Glomerular endothelial cell (primary cell): Measurements from ENCODE around the gene GSTT4. TPM values are rescaled to one million over a fixed set of nuclear protein-coding genes. Genes with fewer than 3 reads are reported as not detected.
A peak's percentile ranks its signal among the peaks of the same experiment; 100 is the strongest.
"Not testable (repeated sequence)": the region's sequence is repeated elsewhere in the genome, so short reads cannot be mapped to it uniquely, and the experiment has no call there.

ENCODE experiments used
- DNase-seq: peaks from one replicate; pipeline ENCODE4 v3.0.0-alpha.2; 2011; ENCODE audit warnings: low read depth, low spot score; ENCODE audit errors: extremely low read depth
- total RNA-seq: library from RNA; depleted of rRNA; stranded (reverse); fragments of >200 nt; gene quantifications from 2 replicates; pipeline ENCODE4 v1.2.3, GENCODE V29; 2015

The GSTT4 gene
- total RNA-seq, 1 donor from 2014 or later, result not detected

DNA sequence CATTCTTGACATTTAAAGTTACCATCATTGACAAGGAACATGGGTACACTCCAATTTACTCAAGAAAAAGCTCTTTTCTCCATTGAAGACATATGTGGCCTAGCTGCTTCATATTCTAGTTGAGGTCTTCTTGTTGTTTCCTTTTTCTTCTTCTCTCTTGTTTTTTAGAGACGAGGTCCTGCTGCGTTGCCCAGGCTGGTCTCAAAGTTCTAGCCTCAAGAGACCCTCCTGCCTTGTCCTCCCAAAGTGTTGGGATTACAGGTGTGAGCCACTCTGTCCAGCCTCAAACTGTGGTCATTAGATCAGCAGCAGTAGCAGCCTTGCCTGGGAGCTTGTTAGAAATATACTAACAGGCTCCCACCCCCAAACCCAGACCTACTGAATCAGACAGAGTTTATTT, 12.2 kb downstream of the GSTT4 start:
- not testable (repeated sequence) for DNase-seq

DNA sequence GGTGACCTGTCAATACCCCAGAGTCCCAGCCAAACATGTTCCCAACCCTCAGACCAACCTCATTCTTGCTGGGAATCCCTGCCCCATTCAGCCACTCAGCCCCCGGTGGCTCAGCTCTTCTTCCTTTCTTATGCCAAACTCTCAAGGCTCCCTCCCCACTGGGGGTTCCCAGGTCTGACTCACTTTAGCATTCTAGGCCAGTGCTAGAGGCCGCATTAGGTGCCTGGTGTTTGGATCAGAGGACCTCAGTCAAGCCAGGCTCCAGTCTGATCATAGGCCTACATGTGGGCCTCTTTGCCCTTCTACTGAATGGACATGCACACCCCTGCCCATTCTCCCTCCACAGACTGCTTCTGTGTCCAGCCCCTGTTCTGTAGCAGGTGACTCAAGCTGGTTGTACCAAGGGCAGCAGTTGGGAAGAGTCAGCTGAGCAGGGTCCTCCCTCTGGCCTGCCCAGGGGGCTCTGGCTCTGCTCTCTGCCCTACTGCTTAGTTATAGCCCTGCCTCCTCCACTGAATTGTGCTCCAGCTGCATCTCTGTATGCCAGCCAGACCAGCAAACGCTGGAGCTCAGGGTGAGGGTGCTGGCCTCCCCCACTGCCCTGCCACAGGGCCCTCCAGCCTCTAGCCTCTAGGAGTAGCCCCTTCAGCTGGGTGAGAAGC, 15.5 kb downstream of the GSTT4 start:
- not testable (repeated sequence) for DNase-seq

DNA sequence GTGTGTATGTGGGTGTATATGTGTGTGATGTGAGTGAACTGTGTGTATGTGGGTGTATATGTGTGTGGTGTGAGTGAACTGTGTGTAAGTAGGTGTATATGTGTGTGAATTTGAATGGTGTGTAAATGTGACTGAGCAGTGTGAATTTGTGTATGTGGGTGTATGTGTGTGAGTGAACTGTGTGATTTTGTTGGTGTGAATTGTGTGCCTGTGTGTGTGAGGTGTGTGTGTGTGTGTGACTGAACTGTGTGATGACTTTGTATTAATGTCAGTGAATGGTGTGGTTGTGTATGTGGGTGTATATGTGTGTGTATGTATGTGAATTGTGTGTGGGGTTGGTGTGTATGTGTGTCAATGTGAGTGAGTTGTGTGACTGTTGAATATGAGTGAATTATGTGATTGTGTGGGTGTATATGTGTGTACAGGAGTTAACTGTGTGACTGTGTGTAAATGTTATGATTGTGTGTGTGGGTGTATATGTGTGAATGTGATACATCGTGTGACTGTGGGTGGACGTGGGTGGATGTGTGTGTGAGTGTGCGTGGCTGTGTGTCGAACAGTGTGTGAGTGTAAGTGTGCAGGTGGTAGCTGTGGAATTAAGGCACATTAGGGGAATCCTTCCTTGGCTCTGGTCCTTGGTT, 18.6 kb downstream of the GSTT4 start:
- DNase-seq, result not testable (repeated sequence)

DNA sequence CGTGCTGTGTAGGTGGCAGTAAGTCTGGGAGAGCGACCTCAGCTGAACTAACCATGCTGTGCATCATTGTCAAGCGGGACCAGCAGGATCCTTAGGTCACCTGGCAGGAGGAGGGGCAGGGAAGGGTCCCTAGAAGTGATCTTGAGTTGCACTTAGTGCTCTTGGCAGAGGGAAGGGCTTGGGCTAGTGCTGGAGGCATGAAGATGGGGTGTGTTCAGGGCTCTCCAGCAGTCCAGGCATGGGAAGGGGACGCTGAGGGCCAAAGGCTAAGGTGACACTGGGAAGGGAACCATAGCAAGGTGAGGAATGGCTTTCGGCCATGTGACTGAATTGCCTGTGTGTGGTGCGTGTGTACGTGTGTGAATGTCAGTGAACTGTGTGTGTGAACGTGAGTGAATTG, 19.2 kb downstream of the GSTT4 start:
- DNase-seq, result not testable (repeated sequence)

DNA sequence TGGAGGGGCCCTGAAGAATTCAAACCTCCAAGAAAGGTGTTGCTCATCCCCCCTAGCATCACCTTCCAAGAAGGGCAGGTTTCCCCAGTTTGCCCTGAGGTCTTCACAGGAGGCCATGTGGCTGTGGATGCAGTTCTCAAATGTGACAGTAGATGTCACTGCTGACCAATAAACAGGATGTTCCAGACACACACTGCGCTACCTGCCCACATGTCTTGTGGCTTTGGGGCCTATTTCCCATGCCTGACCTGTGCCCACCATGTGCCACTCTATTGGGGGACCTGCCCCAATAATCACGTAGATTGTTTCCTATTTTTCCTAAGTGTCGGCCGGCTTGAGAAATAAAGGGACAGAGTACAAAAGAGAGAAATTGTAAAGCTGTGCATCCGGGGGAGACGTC, 20.8 kb downstream of the GSTT4 start:
- DNase-seq, result peak; percentile 23

DNA sequence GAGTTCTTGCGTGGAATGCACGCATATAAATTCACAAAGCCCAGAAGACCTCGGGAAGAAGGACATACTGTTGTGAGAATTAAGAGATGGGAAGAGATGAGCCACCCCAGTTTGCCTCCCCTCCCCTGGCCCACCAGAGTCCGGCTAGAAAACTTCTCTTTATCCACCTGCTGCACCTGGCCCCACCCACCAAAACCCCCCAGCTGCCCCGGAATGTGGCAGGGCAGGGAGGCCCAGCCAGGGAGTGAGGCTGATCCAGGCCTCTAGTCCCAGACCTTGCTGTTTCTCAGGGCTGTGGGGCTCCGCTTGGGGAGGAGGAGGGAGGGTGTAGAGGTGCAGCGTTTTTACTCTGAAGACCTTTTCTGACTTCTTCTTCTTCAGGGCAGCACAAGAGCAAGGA, 24.7 kb downstream of the GSTT4 start:
- DNase-seq, result not testable (repeated sequence)

DNA sequence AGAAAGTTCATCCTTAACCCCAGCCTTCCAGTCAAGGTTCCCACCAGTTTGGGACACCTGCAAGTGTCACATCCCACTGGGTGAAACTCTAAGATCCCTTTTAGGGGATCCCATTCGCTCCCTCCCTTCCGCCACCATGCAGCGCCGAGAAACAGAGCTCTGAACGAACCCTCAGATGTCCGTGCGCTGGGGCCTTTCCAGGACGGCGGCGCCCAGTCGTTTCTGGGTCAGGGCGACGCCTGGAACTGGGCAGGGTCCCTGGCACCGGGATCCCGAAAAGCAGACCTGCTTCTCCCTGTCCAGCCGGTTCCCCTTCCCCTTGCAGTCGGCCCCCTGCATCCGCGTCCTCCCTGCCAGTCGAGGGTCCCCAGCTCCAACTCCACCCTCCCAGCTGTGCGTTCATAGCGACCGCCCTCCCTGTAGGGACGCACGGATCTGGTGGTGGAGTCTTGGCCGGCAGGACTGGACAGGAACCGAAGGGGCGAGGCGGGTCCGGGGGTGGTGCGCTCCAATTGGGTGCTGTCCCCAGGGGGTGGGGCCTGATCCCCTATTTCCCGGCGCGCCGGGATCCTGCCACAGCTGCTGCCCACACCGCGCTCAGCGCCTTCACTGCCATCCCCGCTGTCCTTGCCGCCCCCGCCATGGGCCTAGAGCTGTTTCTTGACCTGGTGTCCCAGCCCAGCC, 25.6 kb downstream of the GSTT4 start, which contains the start of gene GSTT2:
Gene GSTT2 (plus strand): TSS at position 578 of the 684 bp plus-strand sequence.
- DNase-seq, result not testable (repeated sequence)

DNA sequence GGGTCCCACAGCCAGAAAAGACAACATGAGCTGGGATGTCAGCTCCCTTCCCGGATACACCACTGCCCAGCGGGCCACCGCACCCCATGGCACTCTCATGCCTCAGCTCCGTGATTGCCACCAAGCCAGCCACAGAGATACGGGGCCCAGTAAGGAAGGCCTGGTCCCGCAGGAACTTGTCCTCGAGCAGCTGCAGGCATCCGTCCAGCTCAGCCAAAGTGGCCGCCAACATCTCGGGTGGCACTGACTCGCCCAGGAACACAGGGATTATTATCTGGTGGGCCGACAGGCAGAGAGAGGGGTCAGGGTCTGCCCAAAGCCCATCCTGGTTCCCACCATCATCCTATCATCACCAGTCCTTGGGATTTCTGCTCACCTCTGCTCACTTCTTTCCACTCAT, 27.9 kb downstream of the GSTT4 start:
- not testable (repeated sequence) for DNase-seq

DNA sequence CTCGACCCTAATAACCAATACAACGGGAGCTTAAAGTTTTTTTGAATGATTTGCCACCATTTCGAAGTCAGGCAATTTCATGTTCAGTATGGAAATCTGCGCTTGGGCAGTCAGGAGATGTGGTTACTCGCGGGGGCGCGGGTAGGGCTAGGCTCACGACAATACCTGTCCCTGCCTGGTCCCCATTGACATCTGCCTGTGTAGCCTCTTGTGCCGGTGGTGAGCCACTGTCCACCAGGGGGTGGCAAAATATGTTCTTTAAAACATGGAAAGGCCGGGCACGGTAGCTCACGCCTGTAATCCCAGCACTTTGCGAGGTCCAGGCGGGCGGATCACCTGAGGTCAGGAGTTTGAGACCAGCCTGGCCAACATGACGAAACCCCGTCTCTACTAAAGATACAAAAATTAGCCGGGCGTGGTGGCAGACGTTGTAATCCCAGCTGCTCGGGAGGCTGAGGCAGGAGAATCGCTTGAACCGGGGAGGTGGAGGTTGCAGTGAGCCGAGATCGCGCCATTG, 30.4 kb downstream of the GSTT4 start:
- DNase-seq, result not testable (repeated sequence)

DNA sequence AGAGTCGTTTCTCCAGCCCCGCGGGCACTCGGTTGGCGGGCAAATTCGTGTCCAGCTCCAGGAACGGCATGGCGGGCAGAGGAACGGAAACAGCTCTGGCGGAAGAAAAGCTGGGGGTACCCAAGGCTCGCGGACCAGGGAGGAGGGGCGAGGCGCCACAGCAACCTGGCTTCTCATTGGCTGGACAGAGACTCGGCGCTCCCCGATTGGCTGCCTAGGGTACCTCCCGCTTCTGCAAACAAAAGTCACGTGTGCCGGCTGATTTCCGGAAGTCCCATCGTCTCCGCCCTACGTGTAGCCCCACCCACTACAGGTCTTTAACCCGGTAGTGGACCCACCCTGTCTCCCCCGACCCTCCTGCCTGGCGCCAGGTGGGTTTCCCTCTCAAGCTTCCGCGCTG, 30.9 kb downstream of the GSTT4 start, which contains the start of gene DDT:
Gene DDT (minus strand): TSS at position 97 of the 400 bp plus-strand sequence. CDS start 27 bp downstream, at position 70.
- DNase-seq, result not testable (repeated sequence)

DNA sequence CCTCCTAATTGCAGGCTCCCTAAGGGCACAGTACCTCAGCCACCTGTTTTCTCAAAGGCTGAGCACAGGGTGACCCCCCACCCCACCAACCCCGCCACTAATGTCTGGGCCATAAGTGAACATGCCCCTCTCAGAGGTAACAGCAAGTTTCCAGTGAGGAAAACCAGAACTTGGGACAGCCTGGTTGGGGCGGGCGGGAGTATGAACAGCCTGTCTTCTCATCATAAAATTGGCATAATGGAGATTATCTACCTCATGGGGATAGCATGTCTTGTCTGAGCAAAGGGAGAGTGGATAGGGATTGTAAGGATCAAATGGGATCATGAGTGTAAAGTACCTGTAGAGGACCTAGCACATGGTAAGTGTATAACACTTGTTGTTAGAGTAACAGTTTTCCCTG, 33.3 kb downstream of the GSTT4 start:
- not testable (repeated sequence) for DNase-seq

DNA sequence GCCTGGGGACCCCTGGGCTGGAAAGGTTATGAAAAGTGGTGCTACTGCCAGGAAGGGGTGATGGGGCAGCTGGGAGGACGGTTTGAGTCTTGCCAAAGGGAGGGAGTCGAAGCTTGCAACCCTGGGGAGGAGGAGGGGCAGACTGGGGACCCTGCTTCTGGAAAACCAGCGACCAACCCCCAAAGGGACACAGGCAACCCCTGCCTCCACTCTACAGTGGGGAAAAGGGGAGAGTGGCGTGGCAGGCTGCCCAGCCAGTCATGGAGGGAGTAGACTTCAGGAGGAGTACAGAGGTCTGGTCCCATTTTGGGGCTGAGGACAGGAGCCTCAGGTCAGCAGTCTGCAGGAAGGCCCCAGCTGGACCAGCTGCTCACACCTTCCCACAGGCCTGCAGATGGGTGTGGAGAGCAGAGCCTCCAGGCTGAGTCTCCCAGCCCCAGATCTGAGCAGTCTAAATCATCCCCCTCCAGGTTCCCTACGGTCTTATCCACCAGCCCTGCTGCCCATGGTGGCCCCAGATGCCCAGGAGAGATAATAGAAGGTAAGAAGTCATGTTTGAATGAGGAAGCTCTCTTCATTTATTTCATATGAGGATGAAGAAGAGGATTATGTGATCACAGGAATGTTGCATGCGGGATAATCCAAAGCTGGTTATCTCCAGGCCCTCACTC, 34.3 kb downstream of the GSTT4 start:
- no peak for DNase-seq

DNA sequence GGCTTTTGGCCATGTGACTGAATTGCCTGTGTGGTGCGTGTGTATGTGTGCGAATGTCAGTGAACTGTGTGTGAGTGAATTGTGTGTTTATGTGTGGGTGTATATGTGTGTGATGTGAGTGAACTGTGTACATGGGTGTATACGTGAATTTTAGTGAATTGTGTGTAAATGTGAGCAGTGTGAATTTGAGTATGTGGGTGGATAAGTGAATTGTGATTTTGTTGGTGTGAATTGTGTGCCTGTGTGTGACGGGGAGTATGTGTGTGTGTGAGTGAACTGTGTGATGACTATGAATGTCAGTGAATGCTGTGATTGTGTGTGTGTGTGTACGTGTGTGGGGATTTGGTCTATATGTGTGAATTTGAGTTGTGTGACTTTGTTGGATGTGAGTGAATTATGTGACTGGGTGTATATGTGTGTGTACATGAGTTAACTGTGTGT, 35.0 kb downstream of the GSTT4 start:
- no peak for DNase-seq

DNA sequence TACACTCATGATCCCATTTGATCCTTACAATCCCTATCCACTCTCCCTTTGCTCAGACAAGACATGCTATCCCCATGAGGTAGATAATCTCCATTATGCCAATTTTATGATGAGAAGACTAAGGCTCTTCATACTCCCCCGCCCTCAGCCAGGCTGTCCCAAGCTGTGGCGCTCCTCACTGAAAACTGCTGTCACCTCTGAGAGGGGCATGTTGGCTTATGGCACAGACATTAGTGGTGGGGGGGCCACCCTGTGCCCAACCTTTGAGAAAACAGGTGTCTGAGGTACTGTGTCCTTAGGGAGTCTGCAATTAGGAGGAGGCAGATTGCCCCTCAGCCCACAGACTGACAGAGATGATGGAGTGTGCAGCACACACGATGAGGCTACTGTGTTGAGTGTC, 36.2 kb downstream of the GSTT4 start:
- no peak for DNase-seq

DNA sequence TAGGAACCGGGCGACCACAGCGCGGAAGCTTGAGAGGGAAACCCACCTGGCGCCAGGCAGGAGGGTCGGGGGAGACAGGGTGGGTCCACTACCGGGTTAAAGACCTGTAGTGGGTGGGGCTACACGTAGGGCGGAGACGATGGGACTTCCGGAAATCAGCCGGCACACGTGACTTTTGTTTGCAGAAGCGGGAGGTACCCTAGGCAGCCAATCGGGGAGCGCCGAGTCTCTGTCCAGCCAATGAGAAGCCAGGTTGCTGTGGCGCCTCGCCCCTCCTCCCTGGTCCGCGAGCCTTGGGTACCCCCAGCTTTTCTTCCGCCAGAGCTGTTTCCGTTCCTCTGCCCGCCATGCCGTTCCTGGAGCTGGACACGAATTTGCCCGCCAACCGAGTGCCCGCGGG, 38.7 kb downstream of the GSTT4 start, which contains the start of gene DDTL:
Gene DDTL (plus strand): TSS at position 321 of the 400 bp plus-strand sequence. CDS start 27 bp downstream, at position 348.
- not testable (repeated sequence) for DNase-seq

DNA sequence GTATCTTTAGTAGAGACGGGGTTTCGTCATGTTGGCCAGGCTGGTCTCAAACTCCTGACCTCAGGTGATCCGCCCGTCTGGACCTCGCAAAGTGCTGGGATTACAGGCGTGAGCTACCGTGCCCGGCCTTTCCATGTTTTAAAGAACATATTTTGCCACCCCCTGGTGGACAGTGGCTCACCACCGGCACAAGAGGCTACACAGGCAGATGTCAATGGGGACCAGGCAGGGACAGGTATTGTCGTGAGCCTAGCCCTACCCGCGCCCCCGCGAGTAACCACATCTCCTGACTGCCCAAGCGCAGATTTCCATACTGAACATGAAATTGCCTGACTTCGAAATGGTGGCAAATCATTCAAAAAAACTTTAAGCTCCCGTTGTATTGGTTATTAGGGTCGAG, 39.2 kb downstream of the GSTT4 start:
- DNase-seq, result not testable (repeated sequence)

DNA sequence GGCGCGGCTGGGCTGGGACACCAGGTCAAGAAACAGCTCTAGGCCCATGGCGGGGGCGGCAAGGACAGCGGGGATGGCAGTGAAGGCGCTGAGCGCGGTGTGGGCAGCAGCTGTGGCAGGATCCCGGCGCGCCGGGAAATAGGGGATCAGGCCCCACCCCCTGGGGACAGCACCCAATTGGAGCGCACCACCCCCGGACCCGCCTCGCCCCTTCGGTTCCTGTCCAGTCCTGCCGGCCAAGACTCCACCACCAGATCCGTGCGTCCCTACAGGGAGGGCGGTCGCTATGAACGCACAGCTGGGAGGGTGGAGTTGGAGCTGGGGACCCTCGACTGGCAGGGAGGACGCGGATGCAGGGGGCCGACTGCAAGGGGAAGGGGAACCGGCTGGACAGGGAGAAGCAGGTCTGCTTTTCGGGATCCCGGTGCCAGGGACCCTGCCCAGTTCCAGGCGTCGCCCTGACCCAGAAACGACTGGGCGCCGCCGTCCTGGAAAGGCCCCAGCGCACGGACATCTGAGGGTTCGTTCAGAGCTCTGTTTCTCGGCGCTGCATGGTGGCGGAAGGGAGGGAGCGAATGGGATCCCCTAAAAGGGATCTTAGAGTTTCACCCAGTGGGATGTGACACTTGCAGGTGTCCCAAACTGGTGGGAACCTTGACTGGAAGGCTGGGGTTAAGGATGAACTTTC, 44.0 kb downstream of the GSTT4 start, which contains the start of gene GSTT2B:
Gene GSTT2B (minus strand): TSS at position 112 of the 688 bp plus-strand sequence. CDS start 64 bp downstream, at position 48.
- not testable (repeated sequence) for DNase-seq

DNA sequence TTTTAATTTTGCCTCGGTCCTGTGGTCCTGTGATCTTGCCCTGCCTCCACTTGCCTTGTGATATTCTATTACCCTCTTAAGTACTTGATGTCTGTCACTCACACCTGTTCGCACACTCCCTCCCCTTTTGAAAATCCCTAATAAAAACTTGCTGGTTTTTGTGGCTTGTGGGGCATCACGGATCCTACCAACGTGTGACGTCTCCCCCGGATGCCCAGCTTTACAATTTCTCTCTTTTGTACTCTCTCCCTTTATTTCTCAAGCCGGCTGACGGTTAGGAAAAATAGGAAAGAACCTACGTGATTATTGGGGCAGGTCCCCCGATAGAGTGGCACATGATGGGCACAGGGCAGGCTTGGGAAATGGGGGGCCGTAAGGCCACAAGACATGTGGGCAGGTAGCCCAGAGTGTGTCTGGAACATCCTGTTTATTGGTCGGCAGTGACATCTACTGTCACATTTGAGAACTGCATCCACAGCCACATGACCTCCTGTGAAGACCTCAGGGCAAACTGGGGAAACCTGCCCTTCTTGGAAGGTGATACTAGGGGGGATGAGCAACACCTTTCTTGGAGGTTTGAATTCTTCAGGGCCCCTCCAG, 48.9 kb downstream of the GSTT4 start:
- peak; percentile 34 for DNase-seq

DNA sequence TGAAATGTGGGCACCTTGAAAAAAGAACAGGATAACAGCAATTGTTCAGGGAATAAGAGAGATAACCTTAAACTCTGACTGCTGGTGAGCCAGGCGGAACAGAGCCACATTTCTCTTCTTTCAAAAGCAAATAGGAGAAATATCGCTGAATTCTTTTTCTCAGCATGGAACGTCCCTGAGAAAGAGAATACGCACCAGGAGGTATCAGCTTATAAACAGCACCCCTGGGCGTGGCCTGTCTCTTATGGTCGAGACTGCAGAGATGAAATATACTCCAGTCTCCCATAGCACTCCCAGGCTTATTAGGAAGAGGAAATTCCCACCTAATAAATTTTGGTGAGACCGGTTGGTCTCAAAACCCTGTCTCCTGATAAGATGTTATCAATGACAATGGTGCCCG, 49.4 kb downstream of the GSTT4 start:
- DNase-seq, result not testable (repeated sequence)

DNA sequence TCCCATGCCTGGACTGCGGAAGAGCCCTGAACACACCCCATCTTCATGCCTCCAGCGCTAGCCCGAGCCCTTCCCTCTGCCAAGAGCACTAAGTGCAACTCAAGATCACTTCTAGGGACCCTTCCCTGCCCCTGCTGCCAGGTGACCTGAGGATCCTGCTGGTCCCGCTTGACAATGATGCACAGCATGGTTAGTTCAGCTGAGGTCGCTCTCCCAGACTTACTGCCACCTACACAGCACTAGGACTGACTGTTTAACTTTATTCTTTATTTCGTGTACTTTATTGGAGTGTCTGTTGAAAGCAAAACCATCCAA, 50.3 kb downstream of the GSTT4 start:
- DNase-seq, result not testable (repeated sequence)
